ENCODE results near the gene SLC22A31. TPM values are rescaled to one million over a fixed set of nuclear protein-coding genes. Genes with fewer than 3 reads are reported as not detected.

Gene SLC22A31
- total RNA-seq, 1 experiment from 2014 or later, result 8.4 TPM

DNA sequence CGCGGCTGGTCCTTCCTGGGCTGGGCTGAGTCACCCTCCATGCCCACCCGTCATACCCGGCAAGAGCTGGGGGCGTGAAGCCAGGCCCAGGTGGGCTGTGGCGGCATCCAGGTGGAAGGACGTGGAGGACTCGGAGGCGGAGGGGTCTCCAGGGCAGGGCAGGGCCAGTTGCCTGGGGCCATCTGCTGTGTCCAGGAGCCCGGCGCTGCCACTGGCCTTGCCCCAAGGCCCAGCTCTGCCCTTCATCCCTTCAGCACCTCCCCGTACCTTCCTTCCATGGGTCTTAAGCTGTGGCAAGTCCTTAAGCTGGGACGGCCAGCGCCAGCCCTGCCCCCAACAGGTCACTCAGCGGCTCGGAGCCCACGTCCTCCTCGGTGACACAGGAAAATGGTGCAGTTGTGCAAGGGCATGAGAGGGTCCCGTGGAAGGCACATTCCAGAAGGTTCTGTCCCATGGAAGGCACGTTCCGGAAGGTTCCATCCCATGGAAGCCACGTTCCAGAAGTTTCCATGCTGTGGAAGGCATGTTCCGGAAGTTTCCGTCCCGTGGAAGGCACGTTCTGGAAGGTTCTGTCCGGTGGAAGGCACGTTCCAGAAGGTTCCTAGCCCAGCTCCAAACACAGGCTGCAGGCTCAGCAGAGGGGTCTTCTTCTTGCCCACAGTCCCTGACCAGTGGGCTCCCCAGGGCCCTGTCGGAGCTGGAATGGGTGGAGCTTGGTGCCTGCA lies 39.2 kb downstream of the SLC22A31 start:
- ATAC-seq (no peak), DNase-seq (no peak)
- Histone ChIP-seq H3F3A (ENCODE audit: low read length, unreplicated experiment) (peaks cover 7% of the 10 kb centered on the region), H2AFZ (ENCODE audit: low read length) (no peak overlapping the region), H3K4me3 (ENCODE audit: low read length) (no peak overlapping the region), H3K79me2 (ENCODE audit: low read length) (no peaks in the 10 kb centered on the region), H4K20me1 (ENCODE audit: low read length) (no peaks in the 10 kb centered on the region), H3K9me3 (ENCODE audit: low read length) (no peaks in the 10 kb centered on the region), H3K4me2 (ENCODE audit: low read length) (no peak overlapping the region), H3K27me3 (ENCODE audit: low read length) (no peaks in the 10 kb centered on the region), H3K9me2 (replicated peaks; ENCODE audit: low read length) (no peaks in the 10 kb centered on the region), H3K27ac (ENCODE audit: low read length) (no peak overlapping the region), H3K4me1 (ENCODE audit: insufficient read depth, low read length) (no peaks in the 10 kb centered on the region), H3K9ac (ENCODE audit: low read length) (no peak overlapping the region), H3K36me3 (ENCODE audit: low read depth, low read length) (no peaks in the 10 kb centered on the region)
- TF ChIP-seq EZH2phosphoT487 (IDR thresholded peaks at IDR 0.05; ENCODE audit: borderline replicate concordance, low read length), result no peak
- POLR2A ChIA-PET (ENCODE audit: unreplicated experiment), result no interaction called here
- CTCF ChIA-PET, result no interaction called here
- no TSS peak for BruUV-seq (replicated peaks)
- intact Hi-C loops (cut with micrococcal nuclease), result loop anchor here (10.0 kb wide), 2 partner anchors 106 to 346 kb away; partner anchors contain the start of gene APRT

DNA sequence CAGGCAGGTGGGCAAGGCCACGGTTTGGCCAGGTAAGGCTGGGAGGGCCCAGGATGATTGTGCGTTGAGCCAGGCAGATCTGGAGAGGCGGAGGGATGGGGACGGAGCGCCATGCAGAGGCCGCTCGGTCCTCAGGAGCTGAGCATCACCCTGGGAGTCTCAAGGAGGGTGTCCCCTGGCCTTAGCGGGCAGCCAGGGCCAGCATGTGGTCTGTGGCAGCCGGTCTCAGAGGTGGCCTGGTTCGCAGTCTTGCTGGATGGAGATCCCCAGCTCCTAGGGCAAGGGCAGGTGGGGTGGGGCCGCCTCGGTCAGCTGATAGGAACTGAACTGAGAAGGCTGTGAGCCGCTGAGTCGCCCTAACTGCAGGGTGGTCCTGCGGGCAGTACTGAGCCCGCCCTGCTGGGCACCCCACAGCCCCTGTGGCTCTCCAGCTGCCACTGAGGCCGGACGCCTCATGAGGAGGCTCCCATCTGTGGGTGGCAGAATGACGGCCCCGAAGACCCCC lies 40.4 kb downstream of the SLC22A31 start:
- intact Hi-C loops (cut with micrococcal nuclease), result loop anchor here (10.0 kb wide), 2 partner anchors 105 to 345 kb away; partner anchors contain the start of gene APRT
- DNase-seq (no peak), ATAC-seq (no peak)
- H3K27me3 ChIP-seq (ENCODE audit: low read length), result no peaks in the 10 kb centered on the region
- POLR2A ChIA-PET (ENCODE audit: unreplicated experiment), result no interaction called here
- no peaks in the 10 kb centered on the region for H3K79me2 ChIP-seq (ENCODE audit: low read length)
- CTCF ChIA-PET, result no interaction called here
- H3F3A ChIP-seq (ENCODE audit: low read length, unreplicated experiment), result peaks cover 7% of the 10 kb centered on the region
- H3K4me2 ChIP-seq (ENCODE audit: low read length), result no peak overlapping the region
- no peak overlapping the region for H3K9ac ChIP-seq (ENCODE audit: low read length)
- TF ChIP-seq EZH2phosphoT487 (IDR thresholded peaks at IDR 0.05; ENCODE audit: borderline replicate concordance, low read length), result no peak
- TF ChIP-seq, protein P1, sequence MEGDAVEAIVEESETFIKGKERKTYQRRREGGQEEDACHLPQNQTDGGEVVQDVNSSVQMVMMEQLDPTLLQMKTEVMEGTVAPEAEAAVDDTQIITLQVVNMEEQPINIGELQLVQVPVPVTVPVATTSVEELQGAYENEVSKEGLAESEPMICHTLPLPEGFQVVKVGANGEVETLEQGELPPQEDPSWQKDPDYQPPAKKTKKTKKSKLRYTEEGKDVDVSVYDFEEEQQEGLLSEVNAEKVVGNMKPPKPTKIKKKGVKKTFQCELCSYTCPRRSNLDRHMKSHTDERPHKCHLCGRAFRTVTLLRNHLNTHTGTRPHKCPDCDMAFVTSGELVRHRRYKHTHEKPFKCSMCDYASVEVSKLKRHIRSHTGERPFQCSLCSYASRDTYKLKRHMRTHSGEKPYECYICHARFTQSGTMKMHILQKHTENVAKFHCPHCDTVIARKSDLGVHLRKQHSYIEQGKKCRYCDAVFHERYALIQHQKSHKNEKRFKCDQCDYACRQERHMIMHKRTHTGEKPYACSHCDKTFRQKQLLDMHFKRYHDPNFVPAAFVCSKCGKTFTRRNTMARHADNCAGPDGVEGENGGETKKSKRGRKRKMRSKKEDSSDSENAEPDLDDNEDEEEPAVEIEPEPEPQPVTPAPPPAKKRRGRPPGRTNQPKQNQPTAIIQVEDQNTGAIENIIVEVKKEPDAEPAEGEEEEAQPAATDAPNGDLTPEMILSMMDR (conservative IDR thresholded peaks at IDR 0.05; ENCODE audit: low read depth, low read length), result no peak
- TF ChIP-seq EZH2 (IDR thresholded peaks at IDR 0.05; ENCODE audit: low read length, unreplicated experiment), result no peak
- no TSS peak for BruUV-seq (replicated peaks)
- no peaks in the 10 kb centered on the region for H3K36me3 ChIP-seq (ENCODE audit: low read depth, low read length)
- no peak overlapping the region for H3K4me3 ChIP-seq (ENCODE audit: low read length)
- H3K9me2 ChIP-seq (replicated peaks; ENCODE audit: low read length), result no peaks in the 10 kb centered on the region
- H4K20me1 ChIP-seq (ENCODE audit: low read length), result no peaks in the 10 kb centered on the region
- H3K4me1 ChIP-seq (ENCODE audit: insufficient read depth, low read length), result no peaks in the 10 kb centered on the region
- H3K27ac ChIP-seq (ENCODE audit: low read length), result no peak overlapping the region
- no peak overlapping the region for H2AFZ ChIP-seq (ENCODE audit: low read length)
- H3K9me3 ChIP-seq (ENCODE audit: low read length), result no peaks in the 10 kb centered on the region

GRCh38 chr16:89159066-89159849 lies 41.1 kb downstream of the SLC22A31 start:
- Histone ChIP-seq H3K36me3 (ENCODE audit: low read depth, low read length) (no peaks in the 10 kb centered on the region), H3K9ac (ENCODE audit: low read length) (no peak overlapping the region), H3K4me2 (ENCODE audit: low read length) (no peak overlapping the region), H3K4me3 (ENCODE audit: low read length) (no peak overlapping the region), H3K27me3 (ENCODE audit: low read length) (no peaks in the 10 kb centered on the region), H3K9me3 (ENCODE audit: low read length) (no peaks in the 10 kb centered on the region), H3K9me2 (replicated peaks; ENCODE audit: low read length) (no peaks in the 10 kb centered on the region), H4K20me1 (ENCODE audit: low read length) (no peaks in the 10 kb centered on the region), H3K27ac (ENCODE audit: low read length) (no peak overlapping the region), H2AFZ (ENCODE audit: low read length) (no peak overlapping the region), H3K79me2 (ENCODE audit: low read length) (no peaks in the 10 kb centered on the region), H3K4me1 (ENCODE audit: insufficient read depth, low read length) (peaks cover under 1% of the 10 kb centered on the region; the same call in 1 of the 2 replicates), H3F3A (ENCODE audit: low read length, unreplicated experiment) (peaks cover 7% of the 10 kb centered on the region)
- CTCF ChIA-PET, result no interaction called here
- intact Hi-C loops (cut with micrococcal nuclease), result no loop called here
- POLR2A ChIA-PET (ENCODE audit: unreplicated experiment), result no interaction called here
- no peak for DNase-seq
- no peak for ATAC-seq
- TF ChIP-seq EZH2phosphoT487 (IDR thresholded peaks at IDR 0.05; ENCODE audit: borderline replicate concordance, low read length) (no peak), EZH2 (IDR thresholded peaks at IDR 0.05; ENCODE audit: low read length, unreplicated experiment) (no peak)
- TF ChIP-seq, protein P1 (conservative IDR thresholded peaks at IDR 0.05; ENCODE audit: low read depth, low read length), result no peak
- no TSS peak for BruUV-seq (replicated peaks)
